Progenitor cell of endocrine pancreas (in vitro differentiated cells): ENCODE measurements around the gene BMPR2. TPM values are rescaled to one million over a fixed set of nuclear protein-coding genes. Genes with fewer than 3 reads are reported as not detected.
"Not testable (repeated sequence)": the region's sequence is repeated elsewhere in the genome, so short reads cannot be mapped to it uniquely, and the experiment has no call there.

Experiments used
- DNase-seq: peaks from one replicate; pipeline ENCODE4 v3.0.0; 2021; ENCODE audit warnings: low spot score; ENCODE audit not compliant: unreplicated experiment
- H3K27ac Mint-ChIP-seq: 2 replicates; pipeline ENCODE4 v1.8.0; 2021; ENCODE audit warnings: mild to moderate bottlenecking, moderate library complexity, mixed read lengths
- H3K27me3 Mint-ChIP-seq: 2 replicates; pipeline ENCODE4 v1.8.0; 2021; ENCODE audit warnings: mixed read lengths
- H3K36me3 Mint-ChIP-seq: 2 replicates; pipeline ENCODE4 v1.8.0; 2022; ENCODE audit warnings: mixed read lengths; ENCODE audit not compliant: insufficient read depth
- H3K4me1 Mint-ChIP-seq: 2 replicates; pipeline ENCODE4 v1.8.0; 2021; ENCODE audit warnings: low read depth, mixed read lengths
- H3K4me3 Mint-ChIP-seq: 2 replicates; pipeline ENCODE4 v1.8.0; 2021; ENCODE audit warnings: low read depth, mild to moderate bottlenecking, moderate library complexity, mixed read lengths
- H3K9me3 Mint-ChIP-seq: 2 replicates; pipeline ENCODE4 v1.8.0; 2021; ENCODE audit warnings: low read depth, mixed read lengths
- CTCF ChIP-seq: fragments of 200-600 bp; sonication (generic); IDR thresholded peaks from one replicate; pipeline ENCODE4 v1.5.0; 2021; ENCODE audit warnings: antibody characterized with exemption, mild to moderate bottlenecking; ENCODE audit not compliant: unreplicated experiment
- total RNA-seq: library from RNA; stranded (reverse); gene quantifications from 2 replicates; pipeline ENCODE4 v1.2.1, GENCODE V29; 2021

The BMPR2 gene
- total RNA-seq, 1 donor from 2014 or later, result 36.7 TPM

GRCh38 chr2:202491514-202491913 is 115.4 kb downstream of the BMPR2 start:
- no peaks in the 10 kb centered on the region for H3K9me3 Mint-ChIP-seq
- H3K4me3 Mint-ChIP-seq, result no peak overlapping the region
- no peak for DNase-seq
- peaks cover 17% of the 10 kb centered on the region for H3K4me1 Mint-ChIP-seq
- TF ChIP-seq CTCF, result no peak
- no peaks in the 10 kb centered on the region for H3K27me3 Mint-ChIP-seq
- peaks cover 2% of the 10 kb centered on the region for H3K36me3 Mint-ChIP-seq
- H3K27ac Mint-ChIP-seq, result no peak overlapping the region

- H3K27me3 Mint-ChIP-seq, result no peaks in the 10 kb centered on the region
- peak overlapping the region; percentile 91 for H3K27ac Mint-ChIP-seq
- peak overlapping the region; percentile 27 for H3K4me3 Mint-ChIP-seq
- H3K4me1 Mint-ChIP-seq, result peaks cover 17% of the 10 kb centered on the region
- DNase-seq, result no peak
- H3K36me3 Mint-ChIP-seq, result peaks cover 10% of the 10 kb centered on the region
- no peaks in the 10 kb centered on the region for H3K9me3 Mint-ChIP-seq
- TF ChIP-seq CTCF, result no peak
Measured at GRCh38 chr2:202494300-202495229, 118.4 kb downstream of the BMPR2 start.

GRCh38 chr2:202495230-202495604 is 119.1 kb downstream of the BMPR2 start:
- Mint-ChIP-seq H3K4me3 (no peak overlapping the region), H3K27me3 (no peaks in the 10 kb centered on the region), H3K27ac (no peak overlapping the region), H3K4me1 (peaks cover 13% of the 10 kb centered on the region), H3K36me3 (peaks cover 9% of the 10 kb centered on the region), H3K9me3 (no peaks in the 10 kb centered on the region)
- DNase-seq, result no peak
- no peak for TF ChIP-seq CTCF

GRCh38 chr2:202496835-202497472 is 120.8 kb downstream of the BMPR2 start:
- not testable (repeated sequence) for H3K27ac Mint-ChIP-seq, H3K4me3 Mint-ChIP-seq, H3K9me3 Mint-ChIP-seq, DNase-seq, H3K27me3 Mint-ChIP-seq
- Mint-ChIP-seq H3K4me1 (peaks cover 13% of the 10 kb centered on the region), H3K36me3 (peaks cover 13% of the 10 kb centered on the region)

GRCh38 chr2:202497473-202497866 is 121.3 kb downstream of the BMPR2 start:
- Mint-ChIP-seq H3K36me3 (peaks cover 18% of the 10 kb centered on the region), H3K4me1 (peaks cover 13% of the 10 kb centered on the region)
- not testable (repeated sequence) for H3K27ac Mint-ChIP-seq, H3K4me3 Mint-ChIP-seq, H3K9me3 Mint-ChIP-seq, DNase-seq, H3K27me3 Mint-ChIP-seq

- H3K4me3 Mint-ChIP-seq, H3K27me3 Mint-ChIP-seq, H3K4me1 Mint-ChIP-seq, H3K9me3 Mint-ChIP-seq, DNase-seq, H3K27ac Mint-ChIP-seq: not testable (repeated sequence)
- H3K36me3 Mint-ChIP-seq, result peaks cover 31% of the 10 kb centered on the region
Measured at GRCh38 chr2:202499841-202500240, 123.7 kb downstream of the BMPR2 start.

- H3K4me1 Mint-ChIP-seq, DNase-seq, H3K4me3 Mint-ChIP-seq, H3K9me3 Mint-ChIP-seq, H3K27me3 Mint-ChIP-seq, H3K27ac Mint-ChIP-seq: not testable (repeated sequence)
- H3K36me3 Mint-ChIP-seq, result peaks cover 25% of the 10 kb centered on the region
Measured at GRCh38 chr2:202503276-202503675, 127.1 kb downstream of the BMPR2 start.
